ENCODE data around the gene SENP1. TPM values are rescaled to one million over a fixed set of nuclear protein-coding genes. Genes with fewer than 3 reads are reported as not detected.

The SENP1 gene
- total RNA-seq, 1 experiment from 2014 or later = 28.8 TPM

GRCh38 chr12:48110691-48111311, 4.9 kb upstream of the SENP1 start:
- Histone ChIP-seq H2BK120ac (ENCODE audit: low read depth, low read length, poor library complexity, severe bottlenecking) (no peak overlapping the region), H4K91ac (ENCODE audit: insufficient read length, low read depth, low read length) (no peak overlapping the region), H2AFZ (ENCODE audit: low read length) (no peak overlapping the region), H4K20me1 (ENCODE audit: control insufficient read depth, insufficient read depth, insufficient read length) (no peaks in the 10 kb centered on the region), H4K8ac (replicated peaks; ENCODE audit: insufficient read length, low read depth, low read length) (no peak overlapping the region), H3K79me1 (ENCODE audit: insufficient read depth, low read depth, low read length, poor library complexity, severe bottlenecking) (no peaks in the 10 kb centered on the region), H3K9me3 (ENCODE audit: control insufficient read depth, low read depth, low read length) (no peaks in the 10 kb centered on the region), H3K18ac (ENCODE audit: insufficient read length, low read depth, low read length) (no peak overlapping the region), H3K23me2 (ENCODE audit: insufficient read length, low read depth, low read length, poor library complexity, severe bottlenecking) (peaks cover 6% of the 10 kb centered on the region), H2AK5ac (ENCODE audit: insufficient read length, low read length) (no peak overlapping the region), H3K4me1 (ENCODE audit: insufficient read depth, low read length) (peaks cover 4% of the 10 kb centered on the region; the same call in 1 of the 2 replicates), H4K5ac (ENCODE audit: insufficient read length, low read depth, low read length) (no peak overlapping the region), H2BK5ac (ENCODE audit: insufficient read length, low read length) (no peak overlapping the region), H3K14ac (ENCODE audit: insufficient read depth, low read length) (no peak overlapping the region), H3K23ac (ENCODE audit: insufficient read length, low read depth, low read length) (no peak overlapping the region), H2BK15ac (ENCODE audit: low read depth, low read length) (no peak overlapping the region), H3K9ac (ENCODE audit: extremely low read depth, insufficient read length, low read length) (no peak overlapping the region), H3K56ac (ENCODE audit: insufficient read length, low read depth, low read length) (no peak overlapping the region), H3K4me2 (ENCODE audit: insufficient read depth, insufficient read length, low read length) (no peak overlapping the region), H3K79me2 (ENCODE audit: insufficient read depth, low read length) (no peaks in the 10 kb centered on the region), H3K27ac (ENCODE audit: insufficient read length, low read depth, low read length) (no peak overlapping the region), H3K27me3 (ENCODE audit: insufficient read depth, low read length) (no peaks in the 10 kb centered on the region), H2BK20ac (ENCODE audit: low read depth, low read length, poor library complexity, severe bottlenecking) (no peak overlapping the region), H3K4ac (ENCODE audit: low read depth, low read length) (no peak overlapping the region), H3T11ph (ENCODE audit: low read length) (no peak overlapping the region), H2BK12ac (ENCODE audit: insufficient read length, low read depth, low read length) (no peak overlapping the region)
- peaks cover 34% of the 10 kb centered on the region for H3K27me3 Mint-ChIP-seq (ENCODE audit: low read depth)
- no peak for TF ChIP-seq CTCF (conservative IDR thresholded peaks at IDR 0.05)
- peaks cover 10 to 15% of the 10 kb centered on the region in 2 experiments for H3K9me3 Mint-ChIP-seq
- H3K27ac Mint-ChIP-seq = no peak overlapping the region
- no peaks in the 10 kb centered on the region; a peak in 1 of 7 replicates for H3K36me3 Mint-ChIP-seq (ENCODE audit: insufficient read depth in 1 of 3, low read depth in 3 of 3)
- H3K4me3 Mint-ChIP-seq = no peak overlapping the region
- H3K4me1 Mint-ChIP-seq = peaks cover 6 to 7% of the 10 kb centered on the region in 2 experiments
- WGBS (ENCODE audit: extremely low coverage, insufficient read length, low lambda C conversion rate) = no CpG with 5 or more reads among the region's 1 CpG
- DNase-seq = no peak
